Right ventricle myocardium inferior (tissue), 1 donor: ENCODE measurements around the gene TULP4. TPM values are rescaled to one million over a fixed set of nuclear protein-coding genes. Genes with fewer than 3 reads are reported as not detected.
"Not testable (repeated sequence)": the region's sequence is repeated elsewhere in the genome, so short reads cannot be mapped to it uniquely, and the experiment has no call there.

Experiments
- ATAC-seq: fragments of 200-7000 bp; cut with Tn5 transposase; one replicate; pipeline ENCODE4 v1.9.1; 2020; ENCODE audit warnings: mild to moderate bottlenecking, moderate library complexity
- DNase-seq: peaks from one replicate; pipeline ENCODE4 v3.0.0; 2021; ENCODE audit errors: missing footprints
- intact Hi-C: fragments of 100-400 bp; cut with DNase I; formaldehyde crosslinking; loops from one replicate; pipeline ENCODE4 v1.11.0; 2022
- total RNA-seq: library from RNA; stranded (reverse); fragmentation: NEBNext Ultra II Directional; extraction: Animal tissue kit (Norgen Biotek cat#: 25700); gene quantifications from one replicate; pipeline ENCODE4 v1.2.1, GENCODE V29; 2021
- donor health status: DM: no; HTN: yes; CAD: no; lungs with severe emphysema.

The TULP4 gene
- total RNA-seq, 1 donor from 2014 or later: 94.9 TPM

GRCh38 chr6:158501360-158502262, 189.3 kb downstream of the TULP4 start:
- DNase-seq: no peak
- intact Hi-C loops: no loop called here
- no peak for ATAC-seq

- DNase-seq (no peak), ATAC-seq (no peak)
- intact Hi-C loops: no loop called here
Measured at GRCh38 chr6:158502263-158502950, 190.1 kb downstream of the TULP4 start.

GRCh38 chr6:158503222-158503621, 191.0 kb downstream of the TULP4 start:
- DNase-seq (no peak), ATAC-seq (no peak)
- intact Hi-C loops: no loop called here

- ATAC-seq (no peak), DNase-seq (no peak)
- intact Hi-C loops: no loop called here
Measured at GRCh38 chr6:158503846-158504245, 191.6 kb downstream of the TULP4 start.

- no peak for DNase-seq
- ATAC-seq: no peak
- intact Hi-C loops: no loop called here
Measured at GRCh38 chr6:158505194-158505593, 192.9 kb downstream of the TULP4 start.

- DNase-seq: no peak
- no peak for ATAC-seq
- intact Hi-C loops: no loop called here
Measured at GRCh38 chr6:158506601-158507000, 194.3 kb downstream of the TULP4 start.

- intact Hi-C loops: no loop called here
- DNase-seq: no peak
- no peak for ATAC-seq
Measured at GRCh38 chr6:158507174-158507573, 194.9 kb downstream of the TULP4 start.

- intact Hi-C loops: no loop called here
- no peak for ATAC-seq
- no peak for DNase-seq
Measured at GRCh38 chr6:158508450-158508849, 196.2 kb downstream of the TULP4 start.

- ATAC-seq (no peak), DNase-seq (no peak)
- intact Hi-C loops: no loop called here
Measured at GRCh38 chr6:158509465-158509864, 197.2 kb downstream of the TULP4 start.

- intact Hi-C loops: no loop called here
- DNase-seq (no peak), ATAC-seq (no peak)
Measured at GRCh38 chr6:158512809-158513208, 200.5 kb downstream of the TULP4 start.

GRCh38 chr6:158514176-158514575, 201.9 kb downstream of the TULP4 start:
- ATAC-seq (no peak), DNase-seq (no peak)
- intact Hi-C loops: no loop called here

- ATAC-seq: no peak
- no peak for DNase-seq
- intact Hi-C loops: loop anchor here (5.0 kb wide), 1 partner anchor 293 kb away; no protein-coding TSS in a partner anchor
Measured at GRCh38 chr6:158514991-158515390, 202.7 kb downstream of the TULP4 start.

GRCh38 chr6:158516098-158516497, 203.8 kb downstream of the TULP4 start:
- no peak for ATAC-seq
- intact Hi-C loops: loop anchor here (5.0 kb wide), 1 partner anchor 294 kb away; no protein-coding TSS in a partner anchor
- DNase-seq: no peak

GRCh38 chr6:158517038-158517437, 204.8 kb downstream of the TULP4 start:
- no peak for ATAC-seq
- intact Hi-C loops: loop anchor here (5.0 kb wide), 1 partner anchor 295 kb away; no protein-coding TSS in a partner anchor
- no peak for DNase-seq

GRCh38 chr6:158517581-158517980, 205.3 kb downstream of the TULP4 start:
- ATAC-seq: no peak
- intact Hi-C loops: loop anchor here (5.0 kb wide), 1 partner anchor 295 kb away; no protein-coding TSS in a partner anchor
- DNase-seq: no peak

GRCh38 chr6:158518191-158519127, 206.2 kb downstream of the TULP4 start:
- ATAC-seq (peak; percentile 65), DNase-seq (no peak)
- intact Hi-C loops: loop anchor here (5.0 kb wide), 1 partner anchor 296 kb away; no protein-coding TSS in a partner anchor

- no peak for DNase-seq
- ATAC-seq: no peak
- intact Hi-C loops: loop anchor here (5.0 kb wide), 1 partner anchor 297 kb away; no protein-coding TSS in a partner anchor
Measured at GRCh38 chr6:158519300-158519699, 207.0 kb downstream of the TULP4 start.

GRCh38 chr6:158519761-158520160, 207.5 kb downstream of the TULP4 start:
- DNase-seq (no peak), ATAC-seq (no peak)
- intact Hi-C loops: loop anchor here (5.0 kb wide), 1 partner anchor 297 kb away; no protein-coding TSS in a partner anchor

- ATAC-seq, DNase-seq, intact Hi-C loops: not testable (repeated sequence)
Measured at GRCh38 chr6:158520975-158521374, 208.7 kb downstream of the TULP4 start.
